ENCODE data around the gene BSDC1.
"Not testable (repeated sequence)": the region's sequence is repeated elsewhere in the genome, so short reads cannot be mapped to it uniquely, and the experiment has no call there.

Gene BSDC1

GRCh38 chr1:32356478-32356877 lies 37.8 kb downstream of the BSDC1 start:
- DNase-seq, result no peak

GRCh38 chr1:32355778-32356177 lies 38.5 kb downstream of the BSDC1 start:
- DNase-seq, result not testable (repeated sequence)

GRCh38 chr1:32353886-32354570 lies 40.2 kb downstream of the BSDC1 start:
- no peak for DNase-seq

GRCh38 chr1:32353431-32353830 lies 40.8 kb downstream of the BSDC1 start:
- no peak for DNase-seq

- DNase-seq, result no peak
Measured at GRCh38 chr1:32352831-32353383, 41.3 kb downstream of the BSDC1 start.

- no peak for DNase-seq
Measured at GRCh38 chr1:32352239-32352745, 41.9 kb downstream of the BSDC1 start.

- peak; percentile 76 for DNase-seq
Measured at GRCh38 chr1:32351399-32352238, 42.6 kb downstream of the BSDC1 start.

GRCh38 chr1:32350785-32351398 lies 43.3 kb downstream of the BSDC1 start:
- DNase-seq, result peak; percentile 61

- DNase-seq, result peak; percentile 76
Measured at GRCh38 chr1:32349211-32349708, 45.0 kb downstream of the BSDC1 start.

- DNase-seq, result no peak
Measured at GRCh38 chr1:32346532-32347157, 47.6 kb downstream of the BSDC1 start.

- DNase-seq, result peak; percentile 53
Measured at GRCh38 chr1:32345289-32345827, 48.9 kb downstream of the BSDC1 start.

- no peak for DNase-seq
Measured at GRCh38 chr1:32342704-32343103, 51.5 kb downstream of the BSDC1 start.

- DNase-seq, result no peak
Measured at GRCh38 chr1:32341971-32342370, 52.3 kb downstream of the BSDC1 start.

GRCh38 chr1:32341186-32341757 lies 53.0 kb downstream of the BSDC1 start:
- DNase-seq, result no peak

- DNase-seq, result no peak
Measured at GRCh38 chr1:32339363-32339978, 54.8 kb downstream of the BSDC1 start.

GRCh38 chr1:32338637-32339145 lies 55.5 kb downstream of the BSDC1 start:
- no peak for DNase-seq

- DNase-seq, result peak; percentile 43
Measured at GRCh38 chr1:32337855-32338636, 56.2 kb downstream of the BSDC1 start.

GRCh38 chr1:32336963-32337675 lies 57.1 kb downstream of the BSDC1 start:
- DNase-seq, result peak; percentile 78

- DNase-seq, result no peak
Measured at GRCh38 chr1:32336591-32336932, 57.7 kb downstream of the BSDC1 start.
